SK-MEL-5 (cell line): ENCODE measurements around the gene LACTBL1. TPM values are rescaled to one million over a fixed set of nuclear protein-coding genes. Genes with fewer than 3 reads are reported as not detected.
"Not testable (repeated sequence)": the region's sequence is repeated elsewhere in the genome, so short reads cannot be mapped to it uniquely, and the experiment has no call there.

Source experiments
- DNase-seq: peaks from one replicate; pipeline ENCODE4 v3.0.0-alpha.2; 2016; ENCODE audit warnings: low read depth, low spot score
- in situ Hi-C: cut with HindIII; loops from 2 replicates; pipeline ENCODE4 v1.10.0; 2016; ENCODE audit warnings: low sequenced_read_pairs, high pct_unique_total_duplicates, low pct_unique_long_range_greater_than_20kb
- polyA plus RNA-seq, 2 experiments: library from polyadenylated mRNA; depleted of rRNA; stranded (reverse); fragments of >200 nt; gene quantifications; 2 replicates each; pipeline ENCODE4 v1.2.3, GENCODE V29; 2015
- total RNA-seq: library from RNA; depleted of rRNA; stranded (reverse); fragments of >200 nt; shearing (Covaris generic); gene quantifications from 2 replicates; pipeline ENCODE4 v1.2.3, GENCODE V29; 2014; rRNA removed

The LACTBL1 gene
- not detected in 2 replicates for total RNA-seq
- not detected in 2 replicates for polyA plus RNA-seq (2015; cell fraction: cytosol; rRNA removed)
- polyA plus RNA-seq (2015; cell fraction: nucleus; rRNA removed): not detected in 2 replicates

GRCh38 chr1:22972760-22973159, at the start of gene LACTBL1:
Gene LACTBL1, minus strand, starts transcription at chr1:22972866. Its CDS starts 550 bp downstream, at chr1:22972316.
- in situ Hi-C loops: no loop called here

GRCh38 chr1:23021834-23022233, 49.2 kb upstream of the LACTBL1 start:
- in situ Hi-C loops: no loop called here
- no peak for DNase-seq

More at GRCh38 chr1:22972760-22973159, at the start of gene LACTBL1:
- no peak for DNase-seq

GRCh38 chr1:23020706-23021405, 48.2 kb upstream of the LACTBL1 start:
- no peak for DNase-seq
- in situ Hi-C loops: no loop called here

GRCh38 chr1:23019863-23020625, 47.4 kb upstream of the LACTBL1 start:
- peak; percentile 43 for DNase-seq
- in situ Hi-C loops: no loop called here

- peak; percentile 97 for DNase-seq
- in situ Hi-C loops: no loop called here
Observed at GRCh38 chr1:23019094-23019862, 46.6 kb upstream of the LACTBL1 start, which contains the start of gene KDM1A. Gene KDM1A, plus strand, starts transcription at chr1:23019468. Its CDS starts 129 bp downstream, at chr1:23019597.

GRCh38 chr1:23018661-23019093, 46.0 kb upstream of the LACTBL1 start:
- in situ Hi-C loops: no loop called here
- DNase-seq: no peak

- in situ Hi-C loops: no loop called here
- no peak for DNase-seq
Observed at GRCh38 chr1:23013657-23014056, 41.0 kb upstream of the LACTBL1 start.

- in situ Hi-C loops, DNase-seq: not testable (repeated sequence)
Observed at GRCh38 chr1:23010025-23010424, 37.4 kb upstream of the LACTBL1 start.

- no peak for DNase-seq
- in situ Hi-C loops: no loop called here
Observed at GRCh38 chr1:23008901-23009300, 36.2 kb upstream of the LACTBL1 start.

- in situ Hi-C loops: no loop called here
- no peak for DNase-seq
Observed at GRCh38 chr1:23007106-23007505, 34.4 kb upstream of the LACTBL1 start.

- in situ Hi-C loops: not testable (repeated sequence)
- peak; percentile 58 for DNase-seq
Observed at GRCh38 chr1:23004769-23005168, 32.1 kb upstream of the LACTBL1 start.

GRCh38 chr1:23004112-23004511, 31.4 kb upstream of the LACTBL1 start:
- DNase-seq: no peak
- in situ Hi-C loops: no loop called here

- DNase-seq, in situ Hi-C loops: not testable (repeated sequence)
Observed at GRCh38 chr1:23002218-23002617, 29.6 kb upstream of the LACTBL1 start.

- DNase-seq: not testable (repeated sequence)
Observed at GRCh38 chr1:23000133-23000532, 27.5 kb upstream of the LACTBL1 start.

GRCh38 chr1:22997528-22997927, 24.9 kb upstream of the LACTBL1 start:
- in situ Hi-C loops, DNase-seq: not testable (repeated sequence)

More at GRCh38 chr1:23000133-23000532, 27.5 kb upstream of the LACTBL1 start:
- in situ Hi-C loops: not testable (repeated sequence)

GRCh38 chr1:22995774-22996173, 23.1 kb upstream of the LACTBL1 start:
- in situ Hi-C loops: no loop called here
- no peak for DNase-seq

GRCh38 chr1:22993220-22993795, 20.6 kb upstream of the LACTBL1 start:
- in situ Hi-C loops, DNase-seq: not testable (repeated sequence)
